SU-DHL-6 (cell line): ENCODE data around the gene DEFB113.

Experiments used
- CTCF ChIP-seq: fragments of 200-600 bp; sonication (generic); IDR thresholded peaks from one replicate; pipeline ENCODE4 v1.5.1; 2017; ENCODE audit warnings: antibody characterized with exemption, mild to moderate bottlenecking, low read length, moderate library complexity; ENCODE audit not compliant: insufficient read depth, poor library complexity, severe bottlenecking
- EZH2phosphoT487 ChIP-seq: fragments of 200-600 bp; sonication (generic), shearing (Covaris generic); conservative IDR thresholded peaks from 2 replicates; pipeline ENCODE4 v1.6.1; 2018; ENCODE audit warnings: mild to moderate bottlenecking, antibody characterized with exemption, low read length, moderate library complexity, mixed read lengths

GRCh38 chr6:50007819-50008218 is 38.4 kb upstream of the DEFB113 start:
- no peak for TF ChIP-seq CTCF
- no peak for TF ChIP-seq EZH2phosphoT487
